ENCODE results near the gene BAIAP2.

- no peak for TF ChIP-seq CTCF (IDR thresholded peaks at IDR 0.05)
- TF ChIP-seq POLR2AphosphoS5 (IDR thresholded peaks at IDR 0.05): no peak
- peak in 1 of 4 donors; percentile 25 for TF ChIP-seq POLR2A (IDR thresholded peaks at IDR 0.05)
- no peak for TF ChIP-seq EP300 (IDR thresholded peaks at IDR 0.05)
Measured at GRCh38 chr17:81033535-81034167, 1.3 kb upstream of the BAIAP2 start.
